Measurements from ENCODE around the gene TBX21.

The TBX21 gene

GRCh38 chr17:47698749-47699535 lies 34.1 kb upstream of the TBX21 start:
- DNase-seq: peak; percentile 25

- DNase-seq: no peak
Measured at GRCh38 chr17:47699536-47699840, 33.5 kb upstream of the TBX21 start.

- no peak for DNase-seq
Measured at GRCh38 chr17:47700471-47701449, 32.3 kb upstream of the TBX21 start.

GRCh38 chr17:47701608-47702007 lies 31.4 kb upstream of the TBX21 start:
- DNase-seq: no peak

GRCh38 chr17:47702391-47702995 lies 30.5 kb upstream of the TBX21 start:
- no peak for DNase-seq

GRCh38 chr17:47703191-47703591 lies 29.8 kb upstream of the TBX21 start:
- DNase-seq: no peak

- no peak for DNase-seq
Measured at GRCh38 chr17:47703671-47704070, 29.4 kb upstream of the TBX21 start.

- DNase-seq: no peak
Measured at GRCh38 chr17:47704116-47704515, 28.9 kb upstream of the TBX21 start.

- no peak for DNase-seq
Measured at GRCh38 chr17:47704736-47705135, 28.3 kb upstream of the TBX21 start.

GRCh38 chr17:47705536-47706530 lies 27.2 kb upstream of the TBX21 start:
- no peak for DNase-seq

GRCh38 chr17:47707056-47707804 lies 25.8 kb upstream of the TBX21 start:
- no peak for DNase-seq

GRCh38 chr17:47707884-47708283 lies 25.2 kb upstream of the TBX21 start:
- no peak for DNase-seq

GRCh38 chr17:47708312-47708863 lies 24.6 kb upstream of the TBX21 start:
- DNase-seq: no peak

GRCh38 chr17:47708864-47709541 lies 24.0 kb upstream of the TBX21 start:
- no peak for DNase-seq

GRCh38 chr17:47709594-47709993 lies 23.4 kb upstream of the TBX21 start:
- DNase-seq: no peak

- DNase-seq: no peak
Measured at GRCh38 chr17:47711366-47712099, 21.5 kb upstream of the TBX21 start.

- DNase-seq: no peak
Measured at GRCh38 chr17:47712330-47713023, 20.6 kb upstream of the TBX21 start.

GRCh38 chr17:47713980-47714700 lies 18.9 kb upstream of the TBX21 start:
- DNase-seq: no peak
